NCI-H2107 treated with DMSO at 0.1 percent for 48 hours (cell line): ENCODE measurements around the gene CPSF3.
"Not testable (repeated sequence)": the region's sequence is repeated elsewhere in the genome, so short reads cannot be mapped to it uniquely, and the experiment has no call there.

ENCODE experiments used
- DNase-seq: peaks from one replicate; lab custom pipeline; 2025; ENCODE audit not compliant: unreplicated experiment; lab: John Stamatoyannopoulos, UW

Gene CPSF3

GRCh38 chr2:9498210-9498609, 74.8 kb downstream of the CPSF3 start:
- DNase-seq = no peak

- no peak for DNase-seq
Measured at GRCh38 chr2:9508931-9509330, 85.5 kb downstream of the CPSF3 start.

- not testable (repeated sequence) for DNase-seq
Measured at GRCh38 chr2:9513946-9514345, 90.5 kb downstream of the CPSF3 start.

- no peak for DNase-seq
Measured at GRCh38 chr2:9517118-9517782, 93.8 kb downstream of the CPSF3 start.

GRCh38 chr2:9518163-9518562, 94.7 kb downstream of the CPSF3 start:
- no peak for DNase-seq

- no peak for DNase-seq
Measured at GRCh38 chr2:9518780-9519179, 95.3 kb downstream of the CPSF3 start.

- DNase-seq = no peak
Measured at GRCh38 chr2:9519250-9519649, 95.8 kb downstream of the CPSF3 start.
